ENCODE measurements around the gene RPN2. TPM values are rescaled to one million over a fixed set of nuclear protein-coding genes. Genes with fewer than 3 reads are reported as not detected.

The RPN2 gene
- total RNA-seq, 1 experiment from 2014 or later: 222 TPM

DNA sequence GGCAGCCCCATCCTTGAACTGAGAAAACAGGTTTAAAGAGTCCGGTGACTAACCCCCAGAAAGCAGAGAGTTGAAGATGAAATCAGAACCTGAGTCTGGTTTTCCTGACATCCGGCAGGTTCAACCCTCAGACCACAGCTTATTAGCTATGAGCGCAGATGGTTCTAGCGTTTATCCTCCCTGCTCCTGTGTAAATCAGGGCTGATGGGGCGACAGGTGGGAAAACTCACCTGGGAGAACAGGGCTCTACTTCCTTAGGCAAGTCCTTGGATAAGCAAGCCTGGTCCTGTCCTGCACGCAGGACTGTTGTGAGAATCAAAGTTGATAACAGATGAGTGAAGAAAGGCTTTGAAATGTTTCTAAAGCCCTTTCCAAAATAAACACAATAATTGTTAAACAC is 51.1 kb downstream of the RPN2 start:
- no peak overlapping the region for H3K4me3 ChIP-seq (ENCODE audit: low read depth, low read length, poor library complexity, severe bottlenecking)
- DNase-seq (ENCODE audit: low spot score): no peak
- H3K36me3 ChIP-seq (ENCODE audit: insufficient read depth, low read length, poor library complexity, severe bottlenecking): peaks cover 99% of the 10 kb centered on the region
- POLR2A ChIA-PET (ENCODE audit: low non-redundant PET): no interaction called here
- H3K9me3 ChIP-seq (ENCODE audit: low read depth, low read length, poor library complexity, severe bottlenecking): no peaks in the 10 kb centered on the region
- no TSS peak for BruUV-seq (replicated peaks)
- TF ChIP-seq EZH2 (IDR thresholded peaks at IDR 0.05; ENCODE audit: borderline replicate concordance, low read depth, low read length, poor library complexity, severe bottlenecking): no peak
- TF ChIP-seq, protein P1, sequence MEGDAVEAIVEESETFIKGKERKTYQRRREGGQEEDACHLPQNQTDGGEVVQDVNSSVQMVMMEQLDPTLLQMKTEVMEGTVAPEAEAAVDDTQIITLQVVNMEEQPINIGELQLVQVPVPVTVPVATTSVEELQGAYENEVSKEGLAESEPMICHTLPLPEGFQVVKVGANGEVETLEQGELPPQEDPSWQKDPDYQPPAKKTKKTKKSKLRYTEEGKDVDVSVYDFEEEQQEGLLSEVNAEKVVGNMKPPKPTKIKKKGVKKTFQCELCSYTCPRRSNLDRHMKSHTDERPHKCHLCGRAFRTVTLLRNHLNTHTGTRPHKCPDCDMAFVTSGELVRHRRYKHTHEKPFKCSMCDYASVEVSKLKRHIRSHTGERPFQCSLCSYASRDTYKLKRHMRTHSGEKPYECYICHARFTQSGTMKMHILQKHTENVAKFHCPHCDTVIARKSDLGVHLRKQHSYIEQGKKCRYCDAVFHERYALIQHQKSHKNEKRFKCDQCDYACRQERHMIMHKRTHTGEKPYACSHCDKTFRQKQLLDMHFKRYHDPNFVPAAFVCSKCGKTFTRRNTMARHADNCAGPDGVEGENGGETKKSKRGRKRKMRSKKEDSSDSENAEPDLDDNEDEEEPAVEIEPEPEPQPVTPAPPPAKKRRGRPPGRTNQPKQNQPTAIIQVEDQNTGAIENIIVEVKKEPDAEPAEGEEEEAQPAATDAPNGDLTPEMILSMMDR (conservative IDR thresholded peaks at IDR 0.05; ENCODE audit: low read depth, low read length): no peak
- no peaks in the 10 kb centered on the region for H3K4me1 ChIP-seq (ENCODE audit: insufficient read depth, low read length, poor library complexity, severe bottlenecking)
- H3K27ac ChIP-seq (ENCODE audit: low read depth, low read length, poor library complexity, severe bottlenecking): no peak overlapping the region
- no peaks in the 10 kb centered on the region for H3K27me3 ChIP-seq (replicated peaks; ENCODE audit: insufficient read depth, low read depth, low read length, poor library complexity)
- CTCF ChIA-PET: no interaction called here
- intact Hi-C loops (cut with micrococcal nuclease; ENCODE audit: unreplicated experiment): no loop called here

DNA sequence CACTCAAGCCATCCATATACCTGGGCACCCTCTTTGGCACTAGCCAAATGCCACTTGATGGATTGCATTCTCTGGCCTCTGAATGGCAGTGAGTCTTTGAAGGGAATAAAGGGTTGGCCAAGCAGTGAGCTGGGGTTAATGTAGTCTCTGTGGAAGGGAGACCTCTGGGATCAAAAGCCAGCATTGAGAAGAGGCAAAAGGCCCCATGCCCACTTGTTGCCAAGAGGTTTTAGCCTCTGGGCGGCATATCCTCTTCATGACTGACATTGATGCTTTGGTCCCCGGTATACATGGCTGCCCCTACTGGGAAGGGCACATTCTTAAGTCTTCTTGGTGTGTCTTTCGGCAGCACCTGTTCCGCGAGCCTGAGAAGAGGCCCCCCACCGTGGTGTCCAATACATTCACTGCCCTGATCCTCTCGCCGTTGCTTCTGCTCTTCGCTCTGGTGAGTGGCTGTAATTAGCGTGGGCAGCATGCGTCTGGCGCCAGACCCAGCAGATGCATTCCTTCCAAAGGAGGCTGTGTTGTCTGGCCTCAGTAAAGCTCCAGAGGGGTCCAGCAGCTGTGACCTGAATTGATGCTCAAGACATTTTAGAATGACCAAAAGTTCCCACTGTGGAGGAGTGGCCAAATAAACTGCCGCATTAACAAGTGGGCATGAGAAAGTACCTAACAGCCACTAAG is 53.0 kb downstream of the RPN2 start:
- Histone ChIP-seq H3K9me3 (ENCODE audit: low read depth, low read length, poor library complexity, severe bottlenecking) (no peaks in the 10 kb centered on the region), H3K4me1 (ENCODE audit: insufficient read depth, low read length, poor library complexity, severe bottlenecking) (no peaks in the 10 kb centered on the region), H3K4me3 (ENCODE audit: low read depth, low read length, poor library complexity, severe bottlenecking) (no peak overlapping the region), H3K36me3 (ENCODE audit: insufficient read depth, low read length, poor library complexity, severe bottlenecking) (peaks cover 98% of the 10 kb centered on the region), H3K27ac (ENCODE audit: low read depth, low read length, poor library complexity, severe bottlenecking) (no peak overlapping the region), H3K27me3 (replicated peaks; ENCODE audit: insufficient read depth, low read depth, low read length, poor library complexity) (no peaks in the 10 kb centered on the region)
- BruUV-seq (replicated peaks): no TSS peak
- POLR2A ChIA-PET (ENCODE audit: low non-redundant PET): no interaction called here
- CTCF ChIA-PET: no interaction called here
- no peak for DNase-seq (ENCODE audit: low spot score)
- TF ChIP-seq, protein P1 (conservative IDR thresholded peaks at IDR 0.05; ENCODE audit: low read depth, low read length): no peak
- TF ChIP-seq EZH2 (IDR thresholded peaks at IDR 0.05; ENCODE audit: borderline replicate concordance, low read depth, low read length, poor library complexity, severe bottlenecking): no peak
- intact Hi-C loops (cut with micrococcal nuclease; ENCODE audit: unreplicated experiment): no loop called here

DNA sequence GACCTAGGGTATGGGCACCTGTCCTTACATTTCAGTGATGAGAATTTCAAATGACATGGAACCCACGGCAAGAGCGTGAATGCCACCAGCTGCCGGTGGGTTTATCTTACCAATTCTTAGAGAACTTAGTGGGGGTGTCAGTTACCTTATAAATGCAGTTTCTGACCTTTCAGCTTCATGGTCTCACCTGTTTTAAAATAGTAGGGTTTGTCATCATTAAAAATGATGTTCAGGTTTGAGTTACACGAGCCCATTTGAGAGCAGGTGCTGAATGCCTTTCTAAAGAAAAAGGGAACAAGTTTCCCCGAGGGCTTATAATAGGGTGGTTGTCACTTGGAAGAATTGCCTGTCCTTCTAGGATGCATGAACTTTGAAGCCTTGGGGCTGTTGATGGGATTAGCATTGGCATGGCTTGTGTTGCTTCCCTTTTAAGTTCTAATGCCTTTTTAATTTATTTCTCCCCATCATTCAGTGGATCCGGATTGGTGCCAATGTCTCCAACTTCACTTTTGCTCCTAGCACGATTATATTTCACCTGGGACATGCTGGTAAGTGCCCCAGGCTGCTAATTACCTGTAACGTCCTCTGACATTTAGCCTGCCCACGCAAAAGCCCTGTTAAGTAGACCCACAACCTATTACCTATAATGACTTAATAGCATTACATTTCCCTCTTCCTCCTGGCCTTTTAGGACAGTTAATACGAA is 54.6 kb downstream of the RPN2 start:
- no peak for TF ChIP-seq EZH2 (IDR thresholded peaks at IDR 0.05; ENCODE audit: borderline replicate concordance, low read depth, low read length, poor library complexity, severe bottlenecking)
- TF ChIP-seq, protein P1 (conservative IDR thresholded peaks at IDR 0.05; ENCODE audit: low read depth, low read length): no peak
- no TSS peak for BruUV-seq (replicated peaks)
- no peak overlapping the region for H3K27ac ChIP-seq (ENCODE audit: low read depth, low read length, poor library complexity, severe bottlenecking)
- H3K4me1 ChIP-seq (ENCODE audit: insufficient read depth, low read length, poor library complexity, severe bottlenecking): no peaks in the 10 kb centered on the region
- H3K36me3 ChIP-seq (ENCODE audit: insufficient read depth, low read length, poor library complexity, severe bottlenecking): peaks cover 97% of the 10 kb centered on the region
- H3K4me3 ChIP-seq (ENCODE audit: low read depth, low read length, poor library complexity, severe bottlenecking): no peak overlapping the region
- H3K27me3 ChIP-seq (replicated peaks; ENCODE audit: insufficient read depth, low read depth, low read length, poor library complexity): no peaks in the 10 kb centered on the region
- intact Hi-C loops (cut with micrococcal nuclease; ENCODE audit: unreplicated experiment): no loop called here
- ChIA-PET CTCF (no interaction called here), POLR2A (ENCODE audit: low non-redundant PET) (no interaction called here)
- no peaks in the 10 kb centered on the region for H3K9me3 ChIP-seq (ENCODE audit: low read depth, low read length, poor library complexity, severe bottlenecking)
- DNase-seq (ENCODE audit: low spot score): no peak
